Measurements from ENCODE around the gene MPPED1.

Gene MPPED1

DNA sequence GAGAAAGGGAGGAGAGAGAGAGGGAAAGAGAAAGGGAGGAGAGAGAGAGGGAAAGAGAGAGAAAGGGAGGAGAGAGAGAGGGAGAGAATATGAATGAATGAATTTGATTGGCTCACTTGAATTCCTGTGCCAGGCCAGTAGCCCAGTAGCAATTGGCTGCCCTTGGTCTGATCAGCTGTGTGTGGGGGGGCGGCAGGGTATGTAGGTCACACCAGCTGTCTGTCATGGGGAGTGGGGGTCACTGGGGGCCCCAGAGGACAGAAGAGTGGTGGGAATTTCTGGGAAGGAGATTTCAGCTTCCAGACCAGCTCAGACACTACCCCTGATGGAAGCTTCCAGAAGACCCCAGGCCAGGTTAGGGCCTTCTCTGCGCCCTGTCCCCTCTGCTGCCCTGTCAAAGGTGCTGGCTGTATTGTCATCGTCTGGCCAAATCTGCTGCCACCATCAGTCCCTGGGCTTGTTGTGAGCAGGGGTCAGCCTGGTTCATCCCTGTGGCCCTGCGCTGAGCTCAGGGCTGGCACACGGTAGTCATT is 21.1 kb downstream of the MPPED1 start:
- no peak for DNase-seq

DNA sequence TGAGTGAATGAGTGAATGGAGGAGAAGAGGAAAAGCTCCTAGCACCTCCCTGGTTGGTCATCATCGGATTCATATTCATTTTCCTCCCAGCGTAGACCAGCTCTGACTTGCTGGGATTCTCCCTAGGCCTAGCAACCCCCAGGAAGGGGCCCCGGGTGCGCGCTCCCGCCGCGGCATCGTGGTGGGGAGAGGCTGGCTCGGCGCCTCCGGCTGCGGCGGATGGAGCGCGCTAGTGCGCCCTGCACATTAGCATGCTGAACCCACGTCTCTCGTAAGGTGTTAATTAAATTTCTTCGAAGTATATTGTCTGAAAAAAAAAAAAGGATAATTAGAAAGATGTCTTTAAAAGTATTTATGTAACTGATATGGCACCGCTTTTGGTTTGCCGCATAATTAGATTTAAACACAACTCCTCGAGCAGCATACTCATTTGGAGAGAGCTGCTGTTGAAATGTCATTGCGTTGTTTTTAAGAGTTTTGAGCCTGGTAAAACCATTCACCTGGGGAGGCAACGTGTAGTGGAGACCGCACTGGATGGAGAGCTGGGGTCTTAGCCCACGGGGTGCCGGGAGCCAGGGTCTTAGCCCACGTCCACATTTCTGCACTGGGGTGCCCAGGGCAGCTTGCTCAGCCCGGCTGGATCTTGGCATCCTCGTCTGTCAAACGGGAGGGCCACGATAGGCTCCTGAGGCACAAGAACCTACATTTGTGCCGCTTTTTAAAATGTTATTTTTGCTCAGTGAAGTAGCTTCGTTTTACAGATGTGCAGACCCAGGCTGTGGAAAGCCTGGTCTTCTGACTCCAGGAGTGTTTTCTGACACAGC is 21.8 kb downstream of the MPPED1 start:
- no peak for DNase-seq

DNA sequence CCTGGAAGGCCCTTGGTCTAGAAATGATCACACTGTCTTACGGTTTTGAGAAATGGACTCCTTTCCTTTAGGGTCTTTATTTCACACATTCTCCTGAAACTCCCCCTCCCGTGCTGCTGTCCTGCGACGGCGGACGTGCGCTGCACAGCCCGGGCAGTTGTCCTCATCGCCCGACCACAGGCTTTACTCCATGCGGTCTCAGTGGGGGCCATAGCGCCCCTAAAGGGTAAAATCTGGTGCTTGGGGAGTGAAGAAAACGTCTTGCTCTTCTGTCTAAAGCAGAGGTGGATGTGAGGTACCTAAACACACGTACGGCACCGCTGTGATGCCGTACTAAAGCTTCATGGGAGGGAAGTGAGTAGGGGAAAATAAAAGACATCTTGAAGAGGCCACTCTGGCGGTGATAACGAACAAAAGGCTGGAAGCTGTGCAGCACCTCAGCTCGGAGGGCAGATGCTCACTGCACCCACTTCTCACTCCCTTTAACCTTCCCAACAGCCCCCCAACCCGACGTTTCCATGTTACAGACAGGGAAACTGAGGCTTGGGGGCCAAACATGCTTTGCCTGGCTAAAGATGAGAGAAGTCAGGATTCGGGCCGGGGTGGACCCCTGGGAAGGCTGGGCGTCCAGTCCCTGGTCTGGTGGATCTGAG is 22.6 kb downstream of the MPPED1 start:
- DNase-seq = no peak

DNA sequence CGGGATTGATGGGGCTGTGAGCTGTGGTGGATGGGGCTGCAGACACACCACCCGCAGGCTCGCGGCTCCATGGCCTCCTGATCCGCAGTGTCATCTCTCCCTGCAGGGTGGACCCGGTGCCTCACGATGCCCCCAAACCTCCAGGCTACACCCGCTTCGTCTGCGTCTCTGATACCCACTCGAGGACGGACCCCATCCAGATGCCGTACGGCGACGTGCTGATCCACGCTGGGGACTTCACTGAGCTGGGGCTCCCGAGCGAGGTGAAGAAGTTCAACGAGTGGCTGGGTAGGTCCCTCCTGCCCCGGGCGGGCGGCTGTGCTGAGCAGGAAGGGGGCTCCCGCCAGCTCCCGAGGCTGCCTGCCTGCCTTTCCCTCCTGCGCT is 23.1 kb downstream of the MPPED1 start:
- DNase-seq = no peak

DNA sequence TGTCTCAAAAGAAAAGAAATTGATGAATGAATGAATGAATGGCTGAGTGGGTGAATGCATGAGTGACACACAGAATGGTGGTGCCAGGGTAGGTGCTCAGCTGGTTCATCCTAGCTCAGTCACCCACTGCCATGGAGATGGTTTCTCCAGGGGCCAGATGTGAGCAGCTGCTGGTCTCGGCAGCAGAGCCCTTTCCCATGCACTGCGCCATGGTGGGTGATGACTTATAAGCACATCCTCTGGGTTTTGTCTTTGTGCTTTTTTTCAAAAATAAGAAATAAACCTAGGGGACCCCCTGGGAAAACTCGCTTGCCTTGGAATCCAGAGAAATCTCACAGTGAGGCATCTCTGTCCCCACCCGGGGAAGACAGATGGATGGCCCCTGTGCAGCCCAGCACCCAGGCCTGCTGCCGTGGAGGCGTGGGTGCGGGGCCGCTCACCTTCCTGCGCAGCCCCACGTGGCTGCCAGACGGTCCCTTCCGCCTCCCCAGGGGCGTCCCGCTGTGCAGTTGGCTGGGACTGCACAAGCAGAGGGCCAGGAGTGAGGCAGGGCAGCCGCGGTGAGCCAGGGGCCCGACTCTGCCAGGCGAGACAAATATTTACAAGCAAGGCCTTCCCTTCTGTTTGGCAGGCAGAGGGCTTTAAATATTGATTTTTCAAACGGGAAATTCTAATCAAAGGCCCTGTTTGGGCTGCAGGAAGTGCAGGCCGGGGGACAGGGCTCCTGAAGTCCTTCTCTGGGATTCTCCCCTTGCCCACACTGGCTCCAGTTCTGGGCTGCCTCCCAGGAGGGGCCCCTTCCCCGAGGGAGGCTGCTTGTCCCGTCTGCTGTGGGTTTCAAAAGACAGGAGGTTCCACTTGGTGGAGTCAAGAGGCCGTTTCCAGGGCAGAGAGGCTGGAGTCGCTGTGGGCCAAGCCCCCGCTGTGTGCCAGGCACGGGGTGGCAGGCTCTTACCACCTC is 24.3 kb downstream of the MPPED1 start:
- no peak for DNase-seq

DNA sequence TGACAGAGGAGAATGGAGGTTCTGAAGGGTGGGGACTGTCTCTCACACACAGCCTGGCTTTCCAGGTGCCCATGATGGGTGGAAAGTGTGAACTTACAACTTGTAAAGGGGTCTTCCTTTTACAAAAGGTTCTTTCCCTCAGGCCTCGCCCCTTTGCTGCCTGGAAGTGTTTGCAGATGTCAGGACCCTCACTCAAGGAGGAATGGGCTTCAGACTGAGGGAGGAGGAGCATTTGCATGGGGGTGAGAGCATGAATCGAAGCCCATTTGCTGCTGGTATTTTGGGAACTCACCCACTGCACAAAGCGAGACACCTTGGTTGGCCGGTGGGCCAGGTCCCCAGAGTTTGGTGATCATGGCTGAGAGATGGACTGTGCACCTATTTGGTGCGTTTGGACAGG is 25.1 kb downstream of the MPPED1 start:
- DNase-seq = no peak

DNA sequence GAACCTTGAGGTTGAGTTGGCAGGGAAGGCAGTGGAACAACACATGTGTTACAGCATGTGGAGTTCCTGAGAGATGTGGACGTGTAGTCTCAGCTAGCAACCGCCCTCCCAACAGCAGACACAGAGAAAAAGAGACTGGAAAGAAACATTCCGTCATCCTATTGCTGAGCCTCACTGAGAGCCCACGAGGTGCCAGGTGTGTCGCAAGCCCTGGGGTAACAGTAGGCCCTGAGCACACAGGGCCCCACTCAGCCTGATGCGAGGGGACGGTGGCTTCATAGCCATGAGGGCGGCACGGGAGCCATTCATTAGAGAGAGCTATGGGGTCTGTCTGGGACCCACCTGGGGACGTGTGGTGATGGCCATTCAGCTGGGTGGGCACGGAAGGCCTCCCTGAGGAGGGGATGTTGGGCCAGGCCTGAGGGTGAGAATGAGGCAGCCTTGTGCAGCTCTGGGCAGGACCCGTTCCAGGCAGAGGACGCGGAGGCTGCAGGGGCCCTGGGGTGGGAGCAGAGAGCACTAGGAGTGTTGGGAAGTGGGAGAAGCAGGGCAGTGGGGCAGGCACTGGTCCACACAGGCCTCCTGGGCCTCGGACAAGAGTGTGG is 26.2 kb downstream of the MPPED1 start:
- no peak for DNase-seq

DNA sequence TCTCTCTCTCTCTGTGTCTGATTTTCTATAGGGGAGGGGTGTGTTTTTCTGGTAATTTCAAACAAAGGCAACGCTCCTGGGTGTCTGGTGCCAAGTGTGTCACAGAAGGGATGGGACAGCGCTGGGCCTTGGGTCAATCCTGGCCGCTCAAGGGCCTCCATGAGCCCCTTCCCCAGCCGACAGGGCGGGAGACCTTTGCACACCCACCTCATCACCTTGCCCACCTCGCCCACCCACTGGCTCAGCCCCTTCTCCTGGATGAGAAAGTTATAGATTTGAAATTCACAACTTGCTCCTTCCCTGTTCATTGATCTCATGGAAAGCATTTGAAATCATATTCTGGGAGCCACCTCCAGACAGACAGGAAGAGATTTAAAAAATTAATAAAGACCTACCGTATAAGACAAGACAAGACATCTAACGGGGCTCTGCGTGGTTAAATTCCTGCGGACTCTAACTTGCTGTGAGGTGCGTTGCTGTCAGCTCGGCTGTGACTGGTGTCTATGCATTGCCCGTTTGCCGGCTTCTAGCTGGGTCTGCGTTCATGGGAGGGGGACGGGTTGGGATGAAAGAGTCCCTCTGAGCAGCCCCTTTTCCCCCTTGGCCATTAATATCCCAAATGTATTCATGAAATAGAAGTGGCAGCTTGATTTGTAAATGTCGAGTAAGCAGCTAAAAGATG is 27.0 kb downstream of the MPPED1 start:
- DNase-seq = no peak

DNA sequence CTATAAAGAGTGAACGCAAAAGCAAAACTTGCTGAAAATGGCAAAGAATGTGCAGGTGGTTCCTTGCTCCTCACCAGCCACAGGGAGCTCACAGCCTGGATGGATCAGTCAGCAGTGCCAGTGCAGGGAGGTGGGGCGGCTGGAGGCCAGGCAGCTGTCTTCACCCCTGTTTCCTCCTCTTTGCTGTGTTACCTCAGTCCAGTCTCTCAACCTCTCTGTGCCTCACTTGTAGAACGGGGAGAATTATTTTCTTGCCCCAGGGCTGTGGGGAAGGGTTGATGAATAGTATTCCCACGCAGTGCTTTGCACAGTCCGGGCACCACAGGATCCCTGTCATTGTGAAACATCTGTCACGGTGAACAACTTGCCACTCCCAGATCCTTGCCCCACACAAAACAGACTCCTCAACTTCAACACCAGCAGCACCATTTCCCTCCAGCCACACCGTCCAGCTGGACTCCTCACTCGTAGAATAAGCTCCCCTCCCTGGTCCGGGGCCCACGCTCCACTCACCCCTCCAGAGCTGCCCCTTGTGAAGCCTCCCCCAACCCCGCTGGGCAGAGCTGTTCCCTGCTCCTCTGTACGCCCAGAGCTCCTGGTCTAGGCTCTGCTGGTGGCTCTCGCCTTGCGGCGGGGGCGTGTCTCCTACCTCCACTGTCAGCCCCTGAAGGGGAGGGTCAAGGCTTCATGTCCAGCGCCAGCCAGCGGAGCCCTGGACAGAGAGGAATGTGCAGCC is 27.7 kb downstream of the MPPED1 start:
- no peak for DNase-seq

DNA sequence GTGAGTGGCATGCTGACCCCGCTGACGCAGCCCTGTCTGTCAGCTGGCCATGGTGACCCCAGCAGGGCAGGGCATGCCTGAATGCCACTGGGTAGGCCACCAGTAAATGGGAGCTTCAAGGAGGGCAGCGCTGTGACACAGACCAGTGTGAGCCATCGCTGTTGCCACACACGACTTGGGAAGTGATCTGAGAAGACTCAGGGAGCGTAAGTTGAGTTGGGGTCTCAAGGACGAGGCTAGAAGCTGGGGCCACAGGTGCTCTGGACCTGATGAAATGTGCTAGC is 28.2 kb downstream of the MPPED1 start:
- DNase-seq = no peak

DNA sequence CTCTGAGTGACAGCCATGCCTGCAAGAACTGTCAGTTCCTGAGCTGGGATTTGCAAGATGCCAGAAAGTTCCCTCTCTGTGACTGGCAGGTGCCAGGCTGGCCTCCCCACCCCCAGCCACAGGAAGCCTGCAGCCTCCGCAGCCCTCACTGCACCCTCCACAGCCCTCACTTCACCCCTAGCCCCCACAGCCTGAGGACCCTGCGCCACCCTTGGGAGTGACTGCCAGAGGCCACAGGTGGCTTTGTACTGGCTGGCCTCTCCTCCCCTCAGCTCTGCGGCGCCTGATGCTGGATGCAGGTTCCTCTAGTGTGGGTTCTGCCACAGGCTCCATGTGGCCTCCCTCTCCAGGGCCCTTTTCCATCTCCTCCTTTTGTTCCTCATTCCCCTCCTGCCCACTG is 28.7 kb downstream of the MPPED1 start:
- no peak for DNase-seq

DNA sequence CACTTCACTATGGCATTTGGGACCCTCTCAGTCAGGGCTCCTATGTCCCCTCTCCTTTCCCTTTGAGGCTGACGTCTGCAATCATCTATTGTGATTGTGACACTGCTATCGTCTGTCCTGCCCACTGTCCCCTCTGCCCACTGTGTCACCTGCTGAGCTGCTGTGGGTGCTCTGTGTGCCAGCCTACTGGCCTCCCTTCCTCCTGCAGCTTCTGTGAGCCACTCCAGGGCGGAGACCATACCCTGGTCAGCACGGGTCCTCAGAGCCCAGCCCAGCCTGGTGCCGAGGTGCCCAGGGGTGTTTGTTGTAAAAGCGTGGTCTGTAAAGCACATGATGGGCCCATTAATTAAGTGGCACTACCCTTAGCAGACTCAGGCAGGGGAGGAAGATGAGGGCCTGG is 29.4 kb downstream of the MPPED1 start:
- no peak for DNase-seq

DNA sequence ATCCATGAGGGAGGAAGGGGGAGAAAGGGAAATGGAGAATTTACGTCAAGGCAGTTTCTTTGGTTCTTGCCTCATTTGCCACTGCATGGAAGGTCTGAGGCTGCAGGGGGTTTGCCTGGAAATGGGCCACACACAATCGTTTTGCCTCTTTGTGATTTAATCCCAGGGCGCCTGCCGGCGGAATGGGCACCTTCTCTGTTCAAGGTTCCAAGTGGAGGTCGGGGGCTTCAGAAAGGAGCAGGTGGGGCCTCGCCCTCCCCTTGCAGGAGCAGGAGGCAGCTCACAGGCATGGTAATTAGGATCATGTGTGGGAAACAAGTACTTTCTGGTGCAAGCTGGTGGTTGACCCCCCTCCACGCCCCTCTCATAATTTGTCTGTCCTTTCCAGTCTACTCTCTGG is 29.9 kb downstream of the MPPED1 start:
- no peak for DNase-seq

DNA sequence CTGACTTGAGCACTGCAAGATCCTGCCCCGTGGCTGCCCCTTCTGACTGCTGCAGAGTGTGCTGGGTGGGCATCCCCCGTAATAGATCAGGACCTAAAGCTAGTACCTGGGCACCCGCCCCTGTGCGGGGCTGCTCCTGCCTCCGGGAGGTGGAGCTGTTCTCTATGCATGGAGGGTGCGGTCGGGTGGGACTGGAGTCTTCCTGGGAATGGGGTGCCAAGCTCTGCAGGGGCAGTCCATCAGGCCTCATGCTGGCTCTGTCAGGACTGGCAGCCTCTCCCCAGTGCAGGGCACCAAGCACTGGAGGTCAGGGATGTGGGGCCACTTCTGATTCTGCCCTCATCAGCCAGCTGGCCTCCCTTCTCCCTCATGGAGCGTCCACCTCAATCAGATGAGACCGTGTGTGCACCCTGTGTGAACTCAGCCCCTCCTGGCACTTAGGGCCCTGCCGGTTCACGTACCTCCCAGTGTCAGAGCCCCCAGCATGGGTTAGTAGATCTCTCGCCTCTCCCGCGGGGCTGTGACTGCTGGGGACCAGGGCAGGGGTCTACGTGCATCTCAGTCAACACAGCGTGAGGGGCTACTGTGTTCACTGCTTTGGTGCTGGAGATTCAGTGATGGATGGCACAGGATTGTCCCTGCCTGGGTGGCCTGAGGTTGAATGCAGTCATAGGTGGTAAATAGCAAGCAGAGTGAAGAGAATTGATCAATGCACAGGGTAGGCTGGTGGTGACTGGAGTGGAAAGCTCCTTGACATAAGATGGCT is 30.8 kb downstream of the MPPED1 start:
- no peak for DNase-seq

DNA sequence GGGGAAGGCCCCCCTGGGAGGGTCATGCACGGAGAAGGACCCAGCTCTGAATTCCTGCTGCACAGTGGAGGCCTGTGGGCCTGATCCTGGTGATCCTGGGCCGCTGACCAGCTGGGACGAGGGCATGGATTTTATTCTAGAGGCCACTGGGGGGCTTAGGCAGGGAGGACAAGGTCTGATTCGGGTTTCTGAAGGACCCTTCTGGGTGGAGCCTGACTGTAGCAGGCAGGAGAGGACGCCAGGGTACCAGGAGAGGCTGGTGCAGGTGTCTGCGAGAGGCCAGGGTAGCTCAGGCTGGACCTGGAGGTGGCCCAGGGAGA is 31.3 kb downstream of the MPPED1 start:
- DNase-seq = no peak

DNA sequence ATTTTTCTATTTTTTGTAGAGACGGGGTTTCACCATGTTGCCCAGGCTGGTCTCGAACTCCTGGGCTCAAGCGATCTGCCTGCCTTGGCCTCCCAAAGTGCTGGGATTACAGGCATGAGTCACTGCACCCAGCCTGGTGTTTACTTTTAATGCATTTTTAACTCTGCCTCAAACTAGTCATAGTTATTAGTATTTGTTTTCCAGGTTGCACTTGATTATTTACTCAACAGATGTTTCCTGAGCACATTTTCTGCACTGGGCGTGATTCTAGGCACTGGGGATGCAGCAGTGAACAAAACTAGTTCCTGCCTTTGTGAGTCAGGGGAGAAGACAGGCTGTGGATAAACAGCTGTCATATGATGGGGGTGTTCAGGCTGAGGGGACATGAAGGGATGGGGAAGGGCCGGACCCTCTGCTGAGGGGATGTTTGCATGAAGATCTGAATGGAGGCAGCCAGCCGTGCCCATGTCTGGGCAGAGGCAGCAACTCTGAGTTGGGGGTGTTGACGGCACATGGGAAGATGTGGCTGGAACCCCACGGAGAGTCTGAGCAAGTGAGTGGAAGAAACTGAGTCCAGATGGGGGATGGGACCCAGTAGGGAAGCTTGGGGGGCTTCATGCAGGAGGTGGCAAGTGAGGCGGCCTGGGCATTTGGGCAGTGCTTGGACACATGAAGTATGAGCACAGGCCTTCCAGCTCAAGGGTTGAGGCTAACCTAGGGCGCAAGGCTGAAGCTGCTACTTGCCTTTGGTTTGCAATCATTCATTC is 34.4 kb downstream of the MPPED1 start:
- no peak for DNase-seq

DNA sequence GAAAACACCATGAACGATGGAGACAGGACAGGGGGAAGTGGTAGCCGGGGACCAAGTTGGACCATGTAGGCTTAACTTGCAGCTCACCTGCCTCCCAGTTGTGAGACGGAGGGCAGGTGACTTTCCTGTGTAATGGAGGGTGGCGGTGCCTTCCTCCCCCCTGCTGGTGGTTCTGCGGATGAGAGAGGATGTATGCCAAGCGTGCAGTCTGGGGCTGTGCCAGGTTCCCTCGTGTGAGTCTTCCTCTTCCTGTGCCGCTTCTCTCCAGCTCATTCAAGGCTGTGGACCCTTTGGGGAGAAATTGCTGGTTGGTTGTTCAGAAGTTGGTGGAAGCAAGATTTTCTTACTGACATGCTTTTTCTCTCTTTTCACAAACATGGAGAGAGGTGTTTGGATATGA is 35.1 kb downstream of the MPPED1 start:
- DNase-seq = no peak

DNA sequence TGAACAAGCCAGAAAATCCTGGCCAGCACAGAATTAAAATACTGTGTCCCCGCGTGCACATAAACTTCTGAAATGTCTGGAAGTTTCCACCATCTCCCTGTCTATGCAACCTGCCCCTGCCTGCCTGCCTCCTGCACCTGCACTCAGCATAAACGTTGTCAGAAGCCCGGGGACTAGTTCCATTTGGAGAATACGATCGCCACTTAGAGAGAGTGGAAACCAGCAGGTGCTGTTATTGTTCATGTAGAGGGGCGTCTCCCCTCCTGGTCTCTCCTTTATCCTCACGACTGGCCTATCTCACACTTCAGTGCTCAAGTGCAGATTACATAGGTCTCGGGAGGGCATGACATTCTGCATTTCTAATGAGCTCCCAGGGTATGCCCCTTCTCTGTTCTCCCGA is 35.6 kb downstream of the MPPED1 start:
- no peak for DNase-seq

DNA sequence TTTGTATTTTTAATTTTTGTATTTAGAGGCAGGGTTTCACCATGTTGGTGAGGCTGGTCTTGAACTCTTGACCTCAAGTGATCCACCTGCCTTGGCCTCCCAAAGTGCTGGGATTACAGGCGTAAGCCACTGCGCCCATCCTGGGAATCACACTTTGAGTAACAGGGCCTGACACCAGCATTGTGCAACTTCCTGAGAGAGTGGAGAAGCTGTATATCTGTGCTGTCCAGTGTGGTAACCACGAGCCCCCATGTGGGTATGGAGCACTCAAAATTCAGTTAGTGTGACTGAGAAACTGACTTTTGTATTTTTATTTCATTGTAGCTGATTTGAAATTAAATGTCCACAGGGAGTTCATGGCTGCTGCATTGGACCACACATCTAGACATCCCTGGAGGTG is 36.2 kb downstream of the MPPED1 start:
- no peak for DNase-seq

DNA sequence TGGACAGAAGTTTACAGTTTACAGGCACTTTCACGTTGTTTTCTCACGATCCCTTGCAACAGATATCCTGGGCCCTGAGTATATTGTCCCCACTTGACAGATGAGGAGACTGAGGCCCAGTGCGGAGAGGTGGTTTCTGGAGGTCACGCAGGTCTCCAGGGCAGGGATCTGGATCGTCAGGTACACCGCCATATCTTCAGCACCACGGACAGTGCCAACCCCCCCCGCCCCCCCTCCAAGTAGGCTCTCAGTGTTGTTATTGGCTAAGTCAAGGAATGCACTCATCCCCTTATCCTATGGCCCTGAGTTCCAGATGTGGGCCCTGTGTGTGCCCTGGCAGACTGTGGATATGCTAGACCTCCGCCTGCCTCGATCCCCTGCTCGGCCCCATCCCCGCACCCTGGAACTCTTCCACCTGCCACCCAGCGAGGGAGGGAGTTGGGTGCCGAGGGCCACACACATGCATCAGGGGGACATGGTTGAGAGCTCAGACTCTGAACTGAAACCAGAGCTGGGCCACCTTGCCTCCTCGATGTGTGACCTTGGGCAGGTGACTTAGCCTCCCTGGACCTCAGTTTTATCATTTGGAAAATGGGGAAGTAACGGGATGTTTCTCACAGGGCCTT is 37.5 kb downstream of the MPPED1 start:
- DNase-seq = no peak
